ENCODE data around the gene CTNNAL1.

GRCh38 chr9:109010746-109011145 is 2.6 kb downstream of the CTNNAL1 start:
- TF ChIP-seq CTCF (IDR thresholded peaks at IDR 0.05 in 4 of 5, conservative IDR thresholded peaks at IDR 0.05 in 1 of 5) (no peak), POLR2A (IDR thresholded peaks at IDR 0.05) (no peak)

All from gastrocnemius medialis (tissue), 4 donors.